Sigmoid colon (tissue), 4 donors: Measurements from ENCODE around the gene SIX5.

Source experiments
- POLR2A ChIP-seq, 2 donors: fragments of 450-650 bp; IDR thresholded peaks; one replicate each; pipeline ENCODE4 v1.6.1; 2016; ENCODE audit warnings: antibody characterized with exemption in 2 of 2, mild to moderate bottlenecking in 2 of 2, moderate library complexity in 2 of 2
- POLR2AphosphoS5 ChIP-seq, 4 donors: sonication (generic); formaldehyde crosslinking; IDR thresholded peaks; one replicate each; pipeline ENCODE4 v1.6.1; 2017; ENCODE audit warnings: antibody characterized with exemption in 4 of 4

DNA sequence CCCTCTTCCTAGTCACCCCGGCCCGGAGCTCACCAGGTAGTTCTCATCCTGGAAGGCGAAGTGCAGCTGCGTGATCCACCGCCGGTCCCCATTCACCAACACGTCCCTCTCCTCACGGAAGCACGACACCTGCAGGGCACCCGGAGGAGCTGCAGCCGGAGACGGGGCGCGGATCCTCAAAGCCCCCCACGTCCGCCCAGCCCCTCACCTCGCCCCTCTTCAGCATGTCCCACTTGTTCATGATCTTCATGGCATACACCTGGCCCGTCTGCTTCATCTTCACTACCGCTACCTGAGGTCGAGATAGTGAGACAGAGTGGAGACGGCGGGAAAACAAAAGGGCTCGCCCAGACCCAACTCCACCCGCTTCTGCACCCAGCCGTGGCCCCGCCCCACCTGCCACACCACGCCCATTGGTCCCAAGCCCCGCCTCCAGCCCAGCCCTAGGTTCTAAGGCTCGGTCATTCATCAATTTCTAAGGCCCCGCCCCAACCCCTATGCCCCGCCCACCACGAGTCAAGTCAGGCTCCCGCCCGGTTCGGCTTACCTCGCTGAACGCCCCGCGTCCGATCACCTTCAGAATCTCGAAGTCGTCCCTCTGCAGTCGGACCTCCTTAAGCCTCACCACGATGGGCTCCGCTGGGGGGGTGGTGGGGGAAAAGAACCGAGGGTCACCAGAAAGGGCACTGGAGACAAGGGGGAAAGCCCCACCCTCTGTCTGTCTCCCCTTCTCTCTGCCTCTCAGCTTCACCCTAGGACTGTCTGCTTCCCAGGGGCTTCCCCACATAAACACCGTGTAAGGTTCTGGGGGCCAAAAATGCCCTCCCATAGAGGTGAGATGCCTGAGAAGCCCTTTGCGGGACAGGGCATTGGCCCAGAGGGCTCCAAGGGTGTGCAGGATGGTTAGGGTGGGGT is 10.4 kb upstream of the SIX5 start:
- TF ChIP-seq POLR2AphosphoS5 (IDR thresholded peaks at IDR 0.05) (peak in 3 of 4 donors; percentile 47 to 77 (median 62)), POLR2A (IDR thresholded peaks at IDR 0.05) (peak in 1 of 2 donors; percentile 7)
